Astrocyte of the spinal cord (primary cell): ENCODE data around the gene SPINDOC.

Experiments
- DNase-seq: peaks from one replicate; pipeline ENCODE4 v3.0.0; 2011; ENCODE audit warnings: low read depth, low spot score
- H3K4me3 ChIP-seq: 2 replicates; pipeline ENCODE4 v1.5.1; 2011; ENCODE audit warnings: low read depth, mild to moderate bottlenecking, low read length, moderate library complexity
- CTCF ChIP-seq: IDR thresholded peaks from 2 replicates; pipeline ENCODE4 v1.5.1; 2012; ENCODE audit warnings: low read depth, mild to moderate bottlenecking, low read length, inconsistent platforms
- in situ Hi-C: cut with HindIII; loops from 2 replicates; pipeline ENCODE4 v1.10.0; 2017; ENCODE audit warnings: low sequenced_read_pairs

Gene SPINDOC

DNA sequence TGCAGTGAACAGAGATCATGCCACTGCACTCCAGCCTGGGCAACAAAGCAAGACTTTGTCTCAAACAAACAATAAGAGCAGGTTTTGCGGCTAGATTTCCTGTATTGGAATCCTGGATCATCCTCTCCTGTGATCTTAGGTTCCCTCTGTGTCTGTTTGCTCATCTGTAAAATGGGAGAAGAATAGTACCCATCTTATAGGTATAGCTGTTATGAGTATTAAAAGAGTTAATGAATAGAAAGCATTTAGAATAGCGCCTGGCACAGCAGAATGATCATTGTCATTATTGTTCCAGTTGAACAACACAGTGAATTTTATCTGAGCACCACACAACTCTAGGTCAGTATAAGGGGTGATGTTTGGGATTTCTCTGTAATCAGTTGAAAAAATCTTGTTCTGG lies 36.4 kb downstream of the SPINDOC start:
- TF ChIP-seq CTCF = no peak
- in situ Hi-C loops = no loop called here

DNA sequence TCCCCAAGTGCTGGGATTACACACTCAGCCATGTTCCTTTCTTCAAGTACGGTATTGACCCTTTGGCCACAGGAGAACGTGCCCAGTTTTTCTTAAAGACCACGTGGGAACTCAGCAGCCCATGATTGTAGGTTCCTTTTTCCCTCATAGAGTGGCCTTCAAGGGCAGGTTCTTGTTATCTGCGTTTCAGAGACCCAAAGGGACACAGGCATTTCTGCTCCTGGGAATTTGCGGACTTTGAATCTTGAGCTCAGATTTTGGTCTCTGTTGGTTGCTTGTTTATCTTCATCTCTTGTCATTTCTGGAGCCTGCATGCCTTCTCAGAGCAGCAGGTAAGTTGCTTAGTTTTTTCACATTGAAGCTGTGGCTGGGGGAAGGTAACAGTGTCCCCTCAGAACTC lies 37.7 kb downstream of the SPINDOC start:
- no peak overlapping the region for H3K4me3 ChIP-seq
- in situ Hi-C loops = no loop called here
- DNase-seq = no peak
- no peak for TF ChIP-seq CTCF

More for the DNA sequence above, 36.4 kb downstream of the SPINDOC start:
- no peak overlapping the region for H3K4me3 ChIP-seq
- no peak for DNase-seq

GRCh38 chr11:63851364-63851763 lies 38.1 kb downstream of the SPINDOC start:
- TF ChIP-seq CTCF = no peak
- DNase-seq = no peak
- H3K4me3 ChIP-seq = no peak overlapping the region
- in situ Hi-C loops = no loop called here

DNA sequence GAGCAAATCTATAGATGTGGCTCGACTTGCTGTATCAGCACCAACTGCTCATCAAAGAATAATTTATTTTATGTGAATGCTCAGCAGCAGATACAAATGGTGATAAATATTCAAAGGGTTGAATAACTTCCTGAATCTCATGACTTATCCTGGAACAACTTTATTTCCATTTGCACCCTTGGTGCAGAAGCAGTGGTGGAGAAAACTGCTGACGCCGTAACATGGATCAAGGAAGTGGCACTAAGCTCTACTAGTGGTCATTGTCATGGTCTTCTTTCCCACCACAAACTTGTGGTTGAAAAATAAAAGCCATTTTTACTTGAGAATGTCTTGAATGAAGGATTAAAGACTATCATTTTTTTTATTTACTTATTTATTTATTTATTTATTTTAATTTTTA lies 40.2 kb downstream of the SPINDOC start:
- in situ Hi-C loops = no loop called here
- H3K4me3 ChIP-seq = no peak overlapping the region
- no peak for TF ChIP-seq CTCF
- DNase-seq = no peak

GRCh38 chr11:63854696-63855095 lies 41.4 kb downstream of the SPINDOC start:
- in situ Hi-C loops = no loop called here
- no peak overlapping the region for H3K4me3 ChIP-seq
- DNase-seq = no peak
- no peak for TF ChIP-seq CTCF

- no peak for DNase-seq
- in situ Hi-C loops = no loop called here
- TF ChIP-seq CTCF = no peak
- H3K4me3 ChIP-seq = no peak overlapping the region
Observed at GRCh38 chr11:63855975-63856374, 42.7 kb downstream of the SPINDOC start.
